Neutrophil (primary cell): Measurements from ENCODE around the gene ENDOD1.
A peak's percentile ranks its signal among the peaks of the same experiment; 100 is the strongest.
"Not testable (repeated sequence)": the region's sequence is repeated elsewhere in the genome, so short reads cannot be mapped to it uniquely, and the experiment has no call there.

Source experiments
- H3K27ac ChIP-seq: fragments of 200-600 bp; sonication (generic); 2 replicates; pipeline ENCODE4 v1.5.1; 2016; ENCODE audit warnings: mild to moderate bottlenecking, moderate library complexity
- H3K27me3 ChIP-seq: fragments of 200-600 bp; sonication (generic); 2 replicates; pipeline ENCODE4 v1.6.0; 2016; ENCODE audit warnings: mild to moderate bottlenecking
- H3K36me3 ChIP-seq: fragments of 200-600 bp; sonication (generic); 2 replicates; pipeline ENCODE4 v1.5.1; 2017
- H3K4me1 ChIP-seq, 2 experiments: fragments of 200-600 bp in 1 of 2; sonication (generic) in 1 of 2; 1 replicate in 1 of 2; 2 replicates in 1 of 2; pipeline versions ENCODE4 v1.5.1 to v1.6.1; 2013 to 2016; ENCODE audit warnings: low read depth in 1 of 2, low read length in 1 of 2, mild to moderate bottlenecking in 1 of 2, moderate library complexity in 1 of 2; ENCODE audit not compliant: control insufficient read depth in 1 of 2, insufficient read depth in 1 of 2
- H3K4me3 ChIP-seq, 2 experiments: fragments of 200-600 bp in 1 of 2; sonication (generic) in 1 of 2; 1 replicate in 1 of 2; 2 replicates in 1 of 2; pipeline ENCODE4 v1.5.1; 2013 to 2016; ENCODE audit warnings: low read depth in 1 of 2, low read length in 1 of 2, mild to moderate bottlenecking in 1 of 2, moderate library complexity in 1 of 2
- H3K9me3 ChIP-seq: fragments of 200-600 bp; sonication (generic); 2 replicates; pipeline ENCODE4 v1.5.1; 2016
- TF ChIP-seq, protein P1 (sequence below): fragments of 200-600 bp; sonication (generic); IDR thresholded peaks from 2 replicates; pipeline ENCODE4 v1.5.1; 2016; ENCODE audit warnings: antibody characterized with exemption

ENDOD1 gene

DNA sequence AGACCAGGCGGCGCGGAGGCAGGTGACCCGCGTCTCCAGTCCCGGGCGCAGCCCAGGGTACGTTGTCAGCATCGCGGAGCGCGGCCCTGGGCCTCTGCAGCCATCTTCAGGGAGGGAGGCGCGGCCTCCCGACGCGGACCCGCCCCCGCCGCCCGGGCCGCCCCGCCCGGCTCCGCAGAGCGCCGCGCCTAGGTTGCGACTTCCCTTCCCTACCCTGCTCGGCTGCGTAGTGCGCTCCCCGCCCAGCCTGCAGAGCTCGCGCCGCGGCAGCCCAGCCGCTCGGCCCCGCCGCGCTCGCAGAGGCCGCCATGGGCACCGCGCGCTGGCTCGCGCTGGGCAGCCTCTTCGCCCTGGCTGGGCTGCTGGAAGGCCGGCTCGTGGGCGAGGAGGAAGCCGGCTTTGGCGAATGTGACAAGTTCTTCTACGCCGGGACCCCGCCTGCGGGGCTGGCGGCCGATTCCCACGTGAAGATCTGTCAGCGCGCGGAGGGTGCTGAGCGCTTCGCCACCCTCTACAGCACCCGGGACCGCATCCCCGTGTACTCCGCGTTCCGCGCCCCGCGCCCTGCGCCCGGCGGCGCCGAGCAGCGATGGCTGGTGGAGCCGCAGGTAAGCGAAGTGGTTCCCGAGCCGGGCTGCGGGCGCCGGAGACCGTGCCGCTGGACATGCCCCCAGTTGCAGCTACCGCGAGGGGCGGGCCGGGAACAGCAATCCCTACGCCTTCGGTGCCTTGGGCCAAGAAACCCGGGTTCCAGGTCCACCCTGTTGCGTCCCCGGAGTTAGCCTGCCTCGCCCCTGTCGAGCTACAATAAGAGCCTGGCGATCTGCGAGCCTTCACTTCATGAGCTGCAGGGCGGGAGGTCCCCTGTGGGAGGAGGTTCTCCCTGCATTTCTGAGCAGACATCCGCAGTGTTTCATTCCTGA is at the start of gene ENDOD1:
Gene ENDOD1 (plus strand): TSS at position 227 of the 923 bp plus-strand sequence. CDS start 82 bp downstream, at position 309.
- Histone ChIP-seq H3K36me3 (no peaks in the 10 kb centered on the region), H3K9me3 (no peaks in the 10 kb centered on the region), H3K27me3 (peaks cover 97% of the 10 kb centered on the region), H3K4me1 (peaks cover 16 to 18% of the 10 kb centered on the region in 2 experiments), H3K27ac (peak within 1 kb of the TSS; percentile 47), H3K4me3 (peak within 1 kb of the TSS; percentile 63 to 71)
- TF ChIP-seq, protein P1, sequence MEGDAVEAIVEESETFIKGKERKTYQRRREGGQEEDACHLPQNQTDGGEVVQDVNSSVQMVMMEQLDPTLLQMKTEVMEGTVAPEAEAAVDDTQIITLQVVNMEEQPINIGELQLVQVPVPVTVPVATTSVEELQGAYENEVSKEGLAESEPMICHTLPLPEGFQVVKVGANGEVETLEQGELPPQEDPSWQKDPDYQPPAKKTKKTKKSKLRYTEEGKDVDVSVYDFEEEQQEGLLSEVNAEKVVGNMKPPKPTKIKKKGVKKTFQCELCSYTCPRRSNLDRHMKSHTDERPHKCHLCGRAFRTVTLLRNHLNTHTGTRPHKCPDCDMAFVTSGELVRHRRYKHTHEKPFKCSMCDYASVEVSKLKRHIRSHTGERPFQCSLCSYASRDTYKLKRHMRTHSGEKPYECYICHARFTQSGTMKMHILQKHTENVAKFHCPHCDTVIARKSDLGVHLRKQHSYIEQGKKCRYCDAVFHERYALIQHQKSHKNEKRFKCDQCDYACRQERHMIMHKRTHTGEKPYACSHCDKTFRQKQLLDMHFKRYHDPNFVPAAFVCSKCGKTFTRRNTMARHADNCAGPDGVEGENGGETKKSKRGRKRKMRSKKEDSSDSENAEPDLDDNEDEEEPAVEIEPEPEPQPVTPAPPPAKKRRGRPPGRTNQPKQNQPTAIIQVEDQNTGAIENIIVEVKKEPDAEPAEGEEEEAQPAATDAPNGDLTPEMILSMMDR: peak; percentile 15

DNA sequence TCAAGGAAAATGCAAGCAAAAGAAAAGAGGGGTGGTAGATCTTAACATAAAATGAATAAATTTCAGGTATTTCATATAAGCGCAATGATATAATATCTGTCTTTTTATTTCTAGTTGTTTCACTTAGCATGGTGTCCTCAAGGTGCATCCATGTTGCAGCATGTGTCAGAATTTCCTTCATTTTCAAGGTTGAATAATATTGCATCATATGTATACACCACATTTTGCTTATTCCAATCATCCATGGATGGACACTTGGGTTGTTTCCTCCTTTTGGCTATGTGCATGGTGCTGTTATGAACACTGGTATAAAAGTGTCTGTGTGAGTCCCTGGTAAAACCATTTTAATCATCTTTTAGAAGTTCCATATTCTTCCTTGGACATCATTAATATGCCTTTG is 47.4 kb upstream of the ENDOD1 start:
- Histone ChIP-seq H3K27ac (no peak overlapping the region), H3K9me3 (no peaks in the 10 kb centered on the region), H3K4me3 (no peak overlapping the region), H3K4me1 (no peaks in the 10 kb centered on the region), H3K27me3 (peaks cover 64% of the 10 kb centered on the region), H3K36me3 (no peaks in the 10 kb centered on the region)
- TF ChIP-seq, protein P1: no peak

DNA sequence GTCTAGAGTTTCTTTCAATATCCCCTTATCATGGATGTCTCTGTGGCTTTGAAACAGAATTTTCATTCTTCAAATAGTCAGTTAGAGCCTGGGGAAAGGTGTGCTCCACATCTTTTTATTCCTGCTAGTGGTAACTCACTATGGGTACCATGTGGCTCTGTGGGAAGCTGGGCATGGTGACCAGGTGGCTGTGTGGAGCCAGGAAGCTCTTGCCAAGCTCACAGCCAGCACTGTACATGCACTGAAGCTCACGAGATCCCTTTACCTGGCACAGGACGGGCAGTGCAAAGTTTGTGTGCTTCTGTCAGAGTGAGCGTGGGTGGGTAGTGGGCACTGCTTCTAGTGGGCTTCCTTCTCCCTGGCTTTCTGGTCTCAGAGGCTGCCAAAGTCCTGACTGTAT is 46.7 kb upstream of the ENDOD1 start:
- TF ChIP-seq, protein P1: no peak
- no peaks in the 10 kb centered on the region for H3K9me3 ChIP-seq
- H3K36me3 ChIP-seq: no peaks in the 10 kb centered on the region
- no peaks in the 10 kb centered on the region for H3K4me1 ChIP-seq
- no peak overlapping the region for H3K27ac ChIP-seq
- H3K4me3 ChIP-seq: no peak overlapping the region
- H3K27me3 ChIP-seq: peaks cover 62% of the 10 kb centered on the region

DNA sequence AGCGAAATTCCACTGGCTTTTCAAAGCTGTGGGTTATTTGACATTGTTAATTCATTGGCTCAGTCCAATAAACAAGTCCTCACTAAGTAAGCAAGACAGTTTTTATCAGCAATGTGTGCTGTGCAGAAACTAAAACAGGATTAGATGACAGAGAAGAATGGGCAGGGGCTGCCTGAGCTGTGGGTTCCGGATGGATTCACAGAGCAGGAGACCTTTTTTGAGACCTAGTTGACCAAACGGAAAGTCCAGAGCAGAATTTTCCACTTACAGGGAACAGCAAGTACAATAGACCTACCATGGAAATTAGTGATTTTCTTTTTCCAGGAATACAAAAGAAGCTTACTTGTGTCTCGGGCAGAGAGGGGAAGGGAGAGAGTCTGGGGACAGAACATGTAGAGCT is 45.6 kb upstream of the ENDOD1 start:
- peaks cover 51% of the 10 kb centered on the region for H3K27me3 ChIP-seq

DNA sequence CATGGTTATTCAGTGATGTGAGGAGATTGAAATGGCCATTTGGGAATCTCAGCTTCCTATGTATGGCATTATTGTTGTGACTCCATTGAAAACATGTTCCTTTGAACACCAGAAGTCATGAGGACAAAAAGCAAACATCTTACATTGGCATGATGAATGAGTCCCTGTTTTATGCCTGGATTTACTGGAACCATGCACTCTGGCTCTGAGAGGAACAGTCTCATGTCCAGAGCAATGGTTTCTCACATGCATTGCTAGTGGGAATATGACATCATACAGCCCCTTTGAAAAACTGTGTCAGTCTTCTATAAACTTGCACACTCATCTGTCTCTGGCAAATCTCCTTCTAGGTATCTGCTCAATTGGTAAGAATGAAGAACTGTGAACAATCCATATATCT is 43.8 kb upstream of the ENDOD1 start:
- no peak overlapping the region for H3K4me3 ChIP-seq
- H3K27ac ChIP-seq: no peak overlapping the region
- no peaks in the 10 kb centered on the region for H3K9me3 ChIP-seq
- TF ChIP-seq, protein P1: no peak
- H3K36me3 ChIP-seq: no peaks in the 10 kb centered on the region
- peaks cover 47% of the 10 kb centered on the region for H3K27me3 ChIP-seq
- no peaks in the 10 kb centered on the region for H3K4me1 ChIP-seq

More for the DNA sequence above, 45.6 kb upstream of the ENDOD1 start:
- no peaks in the 10 kb centered on the region for H3K4me1 ChIP-seq
- no peaks in the 10 kb centered on the region for H3K36me3 ChIP-seq
- H3K4me3 ChIP-seq: no peak overlapping the region
- no peaks in the 10 kb centered on the region for H3K9me3 ChIP-seq
- no peak overlapping the region for H3K27ac ChIP-seq
- TF ChIP-seq, protein P1: no peak

- not testable (repeated sequence) for H3K4me3 ChIP-seq, H3K4me1 ChIP-seq, H3K36me3 ChIP-seq, H3K27ac ChIP-seq, H3K9me3 ChIP-seq
- H3K27me3 ChIP-seq: peaks cover 32% of the 10 kb centered on the region
These were observed 40.5 kb upstream of the ENDOD1 start, which contains the start of gene KDM4F for GRCh38 chr11:95049122-95049521. TSS of gene KDM4F (plus strand) at chr11:95049422.
